ENCODE measurements around the gene RAB30. TPM values are rescaled to one million over a fixed set of nuclear protein-coding genes. Genes with fewer than 3 reads are reported as not detected.

RAB30 gene
- total and polyA plus RNA-seq, 2 experiments from 2014 or later: 2.5 to 10.2 TPM

DNA sequence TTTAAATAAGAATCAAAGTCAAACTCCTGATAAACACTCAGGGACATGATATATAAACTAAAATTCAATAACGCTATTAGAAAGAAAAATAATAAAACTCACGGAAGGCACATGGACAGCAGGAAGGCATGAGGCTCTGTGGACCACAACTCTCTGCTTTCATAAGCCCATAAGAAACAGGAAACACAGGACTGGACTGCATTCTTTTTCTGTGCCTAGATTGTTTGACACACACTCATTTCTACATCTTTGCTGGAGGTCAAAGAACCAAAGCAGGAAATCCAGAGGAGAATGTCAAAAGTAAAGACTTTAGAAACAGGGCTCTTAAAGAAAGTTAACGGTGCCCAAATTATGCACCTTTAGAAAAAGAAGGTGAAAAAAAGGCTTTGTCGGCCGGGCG, 71.3 kb downstream of the RAB30 start:
- TF ChIP-seq EZH2phosphoT487 (IDR thresholded peaks at IDR 0.05; ENCODE audit: low read depth, severe bottlenecking, unreplicated experiment) (no peak), EZH2 (IDR thresholded peaks at IDR 0.05; ENCODE audit: borderline replicate concordance) (no peak)
- TF ChIP-seq, protein P1, sequence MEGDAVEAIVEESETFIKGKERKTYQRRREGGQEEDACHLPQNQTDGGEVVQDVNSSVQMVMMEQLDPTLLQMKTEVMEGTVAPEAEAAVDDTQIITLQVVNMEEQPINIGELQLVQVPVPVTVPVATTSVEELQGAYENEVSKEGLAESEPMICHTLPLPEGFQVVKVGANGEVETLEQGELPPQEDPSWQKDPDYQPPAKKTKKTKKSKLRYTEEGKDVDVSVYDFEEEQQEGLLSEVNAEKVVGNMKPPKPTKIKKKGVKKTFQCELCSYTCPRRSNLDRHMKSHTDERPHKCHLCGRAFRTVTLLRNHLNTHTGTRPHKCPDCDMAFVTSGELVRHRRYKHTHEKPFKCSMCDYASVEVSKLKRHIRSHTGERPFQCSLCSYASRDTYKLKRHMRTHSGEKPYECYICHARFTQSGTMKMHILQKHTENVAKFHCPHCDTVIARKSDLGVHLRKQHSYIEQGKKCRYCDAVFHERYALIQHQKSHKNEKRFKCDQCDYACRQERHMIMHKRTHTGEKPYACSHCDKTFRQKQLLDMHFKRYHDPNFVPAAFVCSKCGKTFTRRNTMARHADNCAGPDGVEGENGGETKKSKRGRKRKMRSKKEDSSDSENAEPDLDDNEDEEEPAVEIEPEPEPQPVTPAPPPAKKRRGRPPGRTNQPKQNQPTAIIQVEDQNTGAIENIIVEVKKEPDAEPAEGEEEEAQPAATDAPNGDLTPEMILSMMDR (IDR thresholded peaks at IDR 0.05; ENCODE audit: poor library complexity): no peak
- no peak overlapping the region for H3K27ac ChIP-seq
- no peak overlapping the region for H3K4me2 ChIP-seq
- H3K27me3 ChIP-seq: no peaks in the 10 kb centered on the region
- 94% methylated on average over 6 of the region's 6 CpGs for WGBS (ENCODE audit: low lambda C conversion rate, missing lambda C conversion rate)
- H3K4me1 ChIP-seq (ENCODE audit: insufficient read depth): peaks cover 15% of the 10 kb centered on the region
- H3K4me3 ChIP-seq: no peak overlapping the region
- no peaks in the 10 kb centered on the region for H3K9me2 ChIP-seq (replicated peaks; ENCODE audit: insufficient read depth)
- no peaks in the 10 kb centered on the region for H3K36me3 ChIP-seq (replicated peaks; ENCODE audit: insufficient read depth, low read depth)
- H3K9me3 ChIP-seq (ENCODE audit: low read depth): no peaks in the 10 kb centered on the region
- no peaks in the 10 kb centered on the region for H3K79me2 ChIP-seq
- H2AFZ ChIP-seq: no peak overlapping the region
- no peaks in the 10 kb centered on the region for H4K20me1 ChIP-seq (ENCODE audit: insufficient read depth, poor library complexity, severe bottlenecking)
- no peak for DNase-seq (ENCODE audit: low spot score)

DNA sequence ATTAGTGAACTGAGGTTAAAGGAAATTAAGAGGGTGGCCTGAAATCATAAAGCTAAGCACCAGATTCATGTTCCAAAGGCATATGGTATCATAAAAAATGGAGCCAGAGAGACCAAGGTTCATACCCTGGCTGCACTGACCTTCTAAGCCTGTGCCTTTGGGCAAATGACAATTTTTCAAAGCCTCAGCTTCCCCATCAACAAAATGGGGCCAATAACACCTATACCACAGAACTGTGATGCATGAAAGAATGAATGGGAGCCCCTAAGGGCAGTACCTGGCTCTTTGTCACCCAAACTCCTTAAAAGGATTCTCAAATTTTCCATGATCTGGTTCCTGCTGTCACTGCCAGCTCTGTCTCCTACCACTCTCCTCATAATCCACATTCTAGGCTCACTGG, 72.5 kb downstream of the RAB30 start:
- Histone ChIP-seq H3K36me3 (replicated peaks; ENCODE audit: insufficient read depth, low read depth) (no peaks in the 10 kb centered on the region), H3K27me3 (no peaks in the 10 kb centered on the region), H3K4me2 (no peak overlapping the region), H3K4me3 (no peak overlapping the region), H3K9me3 (ENCODE audit: low read depth) (no peaks in the 10 kb centered on the region), H3K9me2 (replicated peaks; ENCODE audit: insufficient read depth) (no peaks in the 10 kb centered on the region), H4K20me1 (ENCODE audit: insufficient read depth, poor library complexity, severe bottlenecking) (no peaks in the 10 kb centered on the region), H3K79me2 (no peaks in the 10 kb centered on the region), H2AFZ (no peak overlapping the region), H3K4me1 (ENCODE audit: insufficient read depth) (peaks cover 24% of the 10 kb centered on the region), H3K27ac (no peak overlapping the region)
- TF ChIP-seq EZH2 (IDR thresholded peaks at IDR 0.05; ENCODE audit: borderline replicate concordance) (no peak), EZH2phosphoT487 (IDR thresholded peaks at IDR 0.05; ENCODE audit: low read depth, severe bottlenecking, unreplicated experiment) (no peak)
- TF ChIP-seq, protein P1 (IDR thresholded peaks at IDR 0.05; ENCODE audit: poor library complexity): no peak
- DNase-seq (ENCODE audit: low spot score): no peak

DNA sequence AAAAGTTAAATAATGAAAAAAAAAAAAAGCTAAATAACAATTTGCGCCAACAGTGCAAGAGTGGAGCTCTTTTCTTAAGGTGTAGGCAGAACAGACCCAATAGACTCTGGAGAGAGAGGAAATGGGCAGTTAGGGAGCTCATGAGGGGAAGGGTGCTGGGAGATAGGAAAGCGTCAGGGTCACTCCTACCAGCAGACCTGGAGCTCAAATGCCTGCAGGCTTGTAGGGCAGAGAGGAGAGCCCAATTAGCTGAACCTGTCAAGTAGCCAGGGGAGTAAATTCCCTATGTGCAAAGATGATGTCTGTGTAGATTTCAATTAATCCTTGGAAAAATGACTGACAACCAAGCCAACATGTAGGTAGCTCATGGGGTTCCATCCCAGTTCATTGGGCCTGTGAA, 73.0 kb downstream of the RAB30 start:
- Histone ChIP-seq H3K27ac (no peak overlapping the region), H3K79me2 (no peaks in the 10 kb centered on the region), H3K27me3 (no peaks in the 10 kb centered on the region), H3K9me2 (replicated peaks; ENCODE audit: insufficient read depth) (no peaks in the 10 kb centered on the region), H2AFZ (no peak overlapping the region), H3K36me3 (replicated peaks; ENCODE audit: insufficient read depth, low read depth) (no peaks in the 10 kb centered on the region), H3K4me1 (ENCODE audit: insufficient read depth) (peaks cover 24% of the 10 kb centered on the region), H3K9me3 (ENCODE audit: low read depth) (no peaks in the 10 kb centered on the region), H3K4me2 (no peak overlapping the region), H4K20me1 (ENCODE audit: insufficient read depth, poor library complexity, severe bottlenecking) (no peaks in the 10 kb centered on the region), H3K4me3 (no peak overlapping the region)
- TF ChIP-seq EZH2 (IDR thresholded peaks at IDR 0.05; ENCODE audit: borderline replicate concordance) (no peak), EZH2phosphoT487 (IDR thresholded peaks at IDR 0.05; ENCODE audit: low read depth, severe bottlenecking, unreplicated experiment) (no peak)
- TF ChIP-seq, protein P1 (IDR thresholded peaks at IDR 0.05; ENCODE audit: poor library complexity): no peak
- no peak for DNase-seq (ENCODE audit: low spot score)
- 85% methylated on average over 2 of the region's 2 CpGs for WGBS (ENCODE audit: low lambda C conversion rate, missing lambda C conversion rate)

Measured in hepatocyte (in vitro differentiated cells).